ENCODE results near the gene EIF2A.
A peak's percentile ranks its signal among the peaks of the same experiment; 100 is the strongest.
"Not testable (repeated sequence)": the region's sequence is repeated elsewhere in the genome, so short reads cannot be mapped to it uniquely, and the experiment has no call there.

EIF2A gene

GRCh38 chr3:150543531-150543930 lies 3.1 kb upstream of the EIF2A start:
- DNase-seq (ENCODE audit: low read depth in 2 of 2), result no peak

GRCh38 chr3:150544041-150544440 lies 2.5 kb upstream of the EIF2A start:
- DNase-seq (ENCODE audit: low read depth in 2 of 2), result no peak

GRCh38 chr3:150544726-150545125 lies 1.9 kb upstream of the EIF2A start:
- DNase-seq (ENCODE audit: low read depth in 2 of 2), result no peak

GRCh38 chr3:150545419-150546225 lies 965 bp upstream of the EIF2A start:
- DNase-seq (ENCODE audit: low read depth in 2 of 2), result peak; percentile 13 to 25

GRCh38 chr3:150547045-150547741 lies 606 bp downstream of the EIF2A start:
- DNase-seq (ENCODE audit: low read depth in 2 of 2), result no peak

- no peak for DNase-seq (ENCODE audit: low read depth in 2 of 2)
Measured at GRCh38 chr3:150555859-150556436, 9.4 kb downstream of the EIF2A start.

GRCh38 chr3:150556792-150557191 lies 10.2 kb downstream of the EIF2A start:
- no peak for DNase-seq (ENCODE audit: low read depth in 2 of 2)

GRCh38 chr3:150557725-150558124 lies 11.1 kb downstream of the EIF2A start:
- DNase-seq (ENCODE audit: low read depth in 2 of 2), result no peak

- no peak for DNase-seq (ENCODE audit: low read depth in 2 of 2)
Measured at GRCh38 chr3:150564243-150564642, 17.7 kb downstream of the EIF2A start.

GRCh38 chr3:150567328-150567727 lies 20.7 kb downstream of the EIF2A start:
- no peak for DNase-seq (ENCODE audit: low read depth in 2 of 2)

- DNase-seq (ENCODE audit: low read depth in 2 of 2), result no peak
Measured at GRCh38 chr3:150577855-150578254, 31.3 kb downstream of the EIF2A start.

- no peak for DNase-seq (ENCODE audit: low read depth in 2 of 2)
Measured at GRCh38 chr3:150581174-150581573, 34.6 kb downstream of the EIF2A start.

- DNase-seq (ENCODE audit: low read depth in 2 of 2), result no peak
Measured at GRCh38 chr3:150582620-150583019, 36.0 kb downstream of the EIF2A start.

GRCh38 chr3:150583028-150583427 lies 36.4 kb downstream of the EIF2A start:
- no peak for DNase-seq (ENCODE audit: low read depth in 2 of 2)

GRCh38 chr3:150588027-150588830 lies 41.6 kb downstream of the EIF2A start:
- DNase-seq (ENCODE audit: low read depth in 2 of 2), result no peak

GRCh38 chr3:150589759-150590158 lies 43.2 kb downstream of the EIF2A start:
- DNase-seq (ENCODE audit: low read depth in 2 of 2), result no peak

GRCh38 chr3:150594150-150594549 lies 47.6 kb downstream of the EIF2A start:
- DNase-seq (ENCODE audit: low read depth in 2 of 2), result no peak

- DNase-seq (ENCODE audit: low read depth in 2 of 2), result no peak
Measured at GRCh38 chr3:150597646-150598045, 51.1 kb downstream of the EIF2A start.

GRCh38 chr3:150599611-150600297 lies 53.2 kb downstream of the EIF2A start:
- no peak for DNase-seq (ENCODE audit: low read depth in 2 of 2)

- DNase-seq (ENCODE audit: low read depth in 2 of 2), result not testable (repeated sequence)
Measured at GRCh38 chr3:150600647-150601530, 54.3 kb downstream of the EIF2A start.
